Activated naive CD4-positive, alpha-beta T cell treated with anti-CD3 and anti-CD28 coated beads, Interleukin-2, amount 10 ng/mL, durations not matched to agents 7 days and 5 days (primary cell): ENCODE results near the gene VPS52.
A peak's percentile ranks its signal among the peaks of the same experiment; 100 is the strongest.

ENCODE experiments used
- CTCF ChIA-PET: fragments of 350-600 bp; sonication (Branson Sonifier 250); formaldehyde crosslinking; loops from one replicate; lab custom pipeline; 2021; ENCODE audit warnings: antibody characterized with exemption; lab: Charles Lee
- DNase-seq: peaks from one replicate; pipeline ENCODE4 v3.0.0-alpha.2; 2020
- H3K27ac Mint-ChIP-seq: one replicate; pipeline ENCODE4 v1.8.0; 2021; ENCODE audit warnings: mild to moderate bottlenecking, moderate library complexity, mixed read lengths
- H3K27me3 Mint-ChIP-seq: one replicate; pipeline ENCODE4 v1.8.0; 2021; ENCODE audit warnings: mild to moderate bottlenecking, mixed read lengths
- H3K36me3 Mint-ChIP-seq: one replicate; pipeline ENCODE4 v1.8.0; 2021; ENCODE audit warnings: mixed read lengths
- H3K4me1 Mint-ChIP-seq: one replicate; pipeline ENCODE4 v1.8.0; 2021; ENCODE audit warnings: mixed read lengths
- H3K4me3 Mint-ChIP-seq: one replicate; pipeline ENCODE4 v1.8.0; 2021; ENCODE audit warnings: mild to moderate bottlenecking, moderate library complexity, mixed read lengths
- H3K9me3 Mint-ChIP-seq: one replicate; pipeline ENCODE4 v1.8.0; 2021; ENCODE audit warnings: mixed read lengths

VPS52 gene

GRCh38 chr6:33271468-33272274 is at the start of gene VPS52, which contains the start of gene RPS18:
TSS of gene VPS52 (minus strand) at chr6:33271876. CDS start at chr6:33271675, 201 bp downstream.
TSS of gene RPS18 (plus strand) at chr6:33272075. CDS start at chr6:33272120, 45 bp downstream.
- H3K27me3 Mint-ChIP-seq, result no peaks in the 10 kb centered on the region
- H3K9me3 Mint-ChIP-seq, result no peaks in the 10 kb centered on the region
- peak within 1 kb of the TSS; percentile 94 for H3K4me3 Mint-ChIP-seq
- H3K27ac Mint-ChIP-seq, result peak within 1 kb of the TSS; percentile 98
- DNase-seq, result peak; percentile 95
- peaks cover 59% of the 10 kb centered on the region for H3K36me3 Mint-ChIP-seq
- peaks cover 60% of the 10 kb centered on the region for H3K4me1 Mint-ChIP-seq
- CTCF ChIA-PET, result interaction anchor here (0.9 to 1.9 kb wide), 5 partner anchors 17 to 146 kb away, joined by 3 to 5 read pairs (median 4); partner anchors contain the start of gene CUTA

- CTCF ChIA-PET, result no interaction called here
- DNase-seq, result no peak
- Mint-ChIP-seq H3K36me3 (peaks cover 54% of the 10 kb centered on the region), H3K4me3 (peak overlapping the region; percentile 98), H3K9me3 (no peaks in the 10 kb centered on the region), H3K4me1 (peaks cover 72% of the 10 kb centered on the region), H3K27ac (peak overlapping the region; percentile 81), H3K27me3 (peaks cover 4% of the 10 kb centered on the region)
These were observed 49.6 kb upstream of the VPS52 start for GRCh38 chr6:33321227-33321626.

GRCh38 chr6:33320315-33321181 is 48.9 kb upstream of the VPS52 start:
- H3K4me1 Mint-ChIP-seq, result peaks cover 79% of the 10 kb centered on the region

GRCh38 chr6:33319939-33320314 is 48.3 kb upstream of the VPS52 start:
- CTCF ChIA-PET, result no interaction called here
- Mint-ChIP-seq H3K9me3 (no peaks in the 10 kb centered on the region), H3K4me3 (peak overlapping the region; percentile 99), H3K27ac (peak overlapping the region; percentile 79), H3K36me3 (peaks cover 56% of the 10 kb centered on the region), H3K4me1 (peaks cover 85% of the 10 kb centered on the region), H3K27me3 (peaks cover 4% of the 10 kb centered on the region)
- DNase-seq, result no peak

More at GRCh38 chr6:33320315-33321181, 48.9 kb upstream of the VPS52 start:
- CTCF ChIA-PET, result interaction anchor here (0.7 kb wide), 1 partner anchor 21 kb away, joined by 3 read pairs; no protein-coding TSS in a partner anchor
- peak overlapping the region; percentile 81 for H3K27ac Mint-ChIP-seq
- H3K4me3 Mint-ChIP-seq, result peak overlapping the region; percentile 98
- no peak for DNase-seq
- peaks cover 4% of the 10 kb centered on the region for H3K27me3 Mint-ChIP-seq
- peaks cover 56% of the 10 kb centered on the region for H3K36me3 Mint-ChIP-seq
- H3K9me3 Mint-ChIP-seq, result no peaks in the 10 kb centered on the region

GRCh38 chr6:33318426-33319073 is 46.9 kb upstream of the VPS52 start:
- Mint-ChIP-seq H3K9me3 (no peaks in the 10 kb centered on the region), H3K36me3 (peaks cover 64% of the 10 kb centered on the region), H3K27me3 (peaks cover 4% of the 10 kb centered on the region), H3K4me3 (peak overlapping the region; percentile 99), H3K27ac (peak overlapping the region; percentile 96), H3K4me1 (peaks cover 84% of the 10 kb centered on the region)
- CTCF ChIA-PET, result interaction anchor here (1.5 to 2.3 kb wide), 2 partner anchors 26 to 72 kb away, joined by 3 to 18 read pairs; no protein-coding TSS in a partner anchor
- no peak for DNase-seq

- DNase-seq, result peak; percentile 98
- Mint-ChIP-seq H3K27ac (peak within 1 kb of the TSS; percentile 96), H3K27me3 (peaks cover 3% of the 10 kb centered on the region), H3K4me1 (peaks cover 82% of the 10 kb centered on the region), H3K9me3 (no peaks in the 10 kb centered on the region), H3K36me3 (peaks cover 71% of the 10 kb centered on the region), H3K4me3 (peak within 1 kb of the TSS; percentile 99)
- CTCF ChIA-PET, result interaction anchor here (0.8 to 2.3 kb wide), 4 partner anchors 16 to 73 kb away, joined by 3 to 18 read pairs (median 5); no protein-coding TSS in a partner anchor
These were observed 46.2 kb upstream of the VPS52 start, which contains the start of gene ZBTB22 for GRCh38 chr6:33317669-33318425. TSS of gene ZBTB22 (minus strand) at chr6:33317744. CDS start at chr6:33316916, 828 bp downstream.

- H3K27me3 Mint-ChIP-seq, result no peaks in the 10 kb centered on the region
- H3K27ac Mint-ChIP-seq, result peak overlapping the region; percentile 68
- H3K4me3 Mint-ChIP-seq, result peak overlapping the region; percentile 99
- CTCF ChIA-PET, result interaction anchor here (0.8 to 2.3 kb wide), 4 partner anchors 16 to 73 kb away, joined by 3 to 18 read pairs (median 5); no protein-coding TSS in a partner anchor
- H3K9me3 Mint-ChIP-seq, result no peaks in the 10 kb centered on the region
- peaks cover 83% of the 10 kb centered on the region for H3K4me1 Mint-ChIP-seq
- H3K36me3 Mint-ChIP-seq, result peaks cover 72% of the 10 kb centered on the region
- no peak for DNase-seq
These were observed 45.7 kb upstream of the VPS52 start for GRCh38 chr6:33317419-33317668.

- Mint-ChIP-seq H3K9me3 (no peaks in the 10 kb centered on the region), H3K4me3 (peak overlapping the region; percentile 99), H3K36me3 (peaks cover 72% of the 10 kb centered on the region), H3K27me3 (no peaks in the 10 kb centered on the region), H3K27ac (peak overlapping the region; percentile 68), H3K4me1 (peaks cover 85% of the 10 kb centered on the region)
- DNase-seq, result no peak
- CTCF ChIA-PET, result interaction anchor here (0.8 to 2.3 kb wide), 4 partner anchors 15 to 74 kb away, joined by 3 to 18 read pairs (median 5); no protein-coding TSS in a partner anchor
These were observed 45.1 kb upstream of the VPS52 start for GRCh38 chr6:33316603-33317418.

- CTCF ChIA-PET, result interaction anchor here (1.7 kb wide), 1 partner anchor 16 kb away, joined by 4 read pairs; no protein-coding TSS in a partner anchor
- no peak for DNase-seq
- Mint-ChIP-seq H3K36me3 (peaks cover 69% of the 10 kb centered on the region), H3K4me1 (peaks cover 80% of the 10 kb centered on the region), H3K9me3 (no peaks in the 10 kb centered on the region), H3K4me3 (peak overlapping the region; percentile 99), H3K27me3 (no peaks in the 10 kb centered on the region), H3K27ac (peak overlapping the region; percentile 73)
These were observed 44.3 kb upstream of the VPS52 start for GRCh38 chr6:33315793-33316602.

- Mint-ChIP-seq H3K36me3 (peaks cover 64% of the 10 kb centered on the region), H3K4me1 (peaks cover 76% of the 10 kb centered on the region), H3K9me3 (no peaks in the 10 kb centered on the region), H3K27me3 (no peaks in the 10 kb centered on the region), H3K27ac (peak overlapping the region; percentile 99), H3K4me3 (peak overlapping the region; percentile 99)
- peak; percentile 40 for DNase-seq
- CTCF ChIA-PET, result no interaction called here
These were observed 43.5 kb upstream of the VPS52 start for GRCh38 chr6:33314943-33315792.

GRCh38 chr6:33314515-33314942 is 42.9 kb upstream of the VPS52 start:
- DNase-seq, result peak; percentile 83
- H3K27ac Mint-ChIP-seq, result peak overlapping the region; percentile 99
- H3K4me1 Mint-ChIP-seq, result peaks cover 73% of the 10 kb centered on the region
- no peaks in the 10 kb centered on the region for H3K9me3 Mint-ChIP-seq
- peak overlapping the region; percentile 99 for H3K4me3 Mint-ChIP-seq
- CTCF ChIA-PET, result no interaction called here
- no peaks in the 10 kb centered on the region for H3K27me3 Mint-ChIP-seq
- H3K36me3 Mint-ChIP-seq, result peaks cover 57% of the 10 kb centered on the region
